Nephron (organoid): ENCODE results near the gene DNPH1.

Experiments used
- H3K27ac Mint-ChIP-seq, 3 experiments: 2 replicates each; pipeline ENCODE4 v1.8.0; 2020; ENCODE audit warnings: mixed read lengths in 3 of 3, mild to moderate bottlenecking in 2 of 3, moderate library complexity in 1 of 3
- H3K27me3 Mint-ChIP-seq: 2 replicates; pipeline ENCODE4 v1.8.0; 2021; ENCODE audit warnings: low read depth, mild to moderate bottlenecking, moderate library complexity, mixed read lengths
- H3K36me3 Mint-ChIP-seq: 2 replicates; pipeline ENCODE4 v1.8.0; 2020; ENCODE audit warnings: low read depth, mixed read lengths
- H3K4me1 Mint-ChIP-seq: 2 replicates; pipeline ENCODE4 v1.8.0; 2020; ENCODE audit warnings: mixed read lengths
- H3K4me3 Mint-ChIP-seq, 3 experiments: 2 replicates each; pipeline ENCODE4 v1.8.0; 2020; ENCODE audit warnings: mild to moderate bottlenecking in 3 of 3, mixed read lengths in 3 of 3, moderate library complexity in 2 of 3
- H3K9me3 Mint-ChIP-seq: 2 replicates; pipeline ENCODE4 v1.8.0; 2020; ENCODE audit warnings: mixed read lengths
- CTCF ChIP-seq, 3 experiments: fragments of 200-600 bp; sonication (generic); IDR thresholded peaks; one replicate each; pipeline ENCODE4 v1.5.0; 2021; ENCODE audit warnings: antibody characterized with exemption in 3 of 3; ENCODE audit not compliant: unreplicated experiment in 3 of 3

Gene DNPH1

GRCh38 chr6:43202451-43202850 lies 26.8 kb downstream of the DNPH1 start:
- peak overlapping the region in 1 of 3 experiments; percentile 52 for H3K27ac Mint-ChIP-seq
- H3K27me3 Mint-ChIP-seq = no peaks in the 10 kb centered on the region
- H3K36me3 Mint-ChIP-seq = peaks cover 46% of the 10 kb centered on the region
- no peaks in the 10 kb centered on the region for H3K9me3 Mint-ChIP-seq
- TF ChIP-seq CTCF (IDR thresholded peaks at IDR 0.05; ENCODE audit: unreplicated experiment in 3 of 3) = no peak
- H3K4me3 Mint-ChIP-seq = no peak overlapping the region
- H3K4me1 Mint-ChIP-seq = no peaks in the 10 kb centered on the region

GRCh38 chr6:43200541-43200940 lies 28.7 kb downstream of the DNPH1 start:
- H3K4me3 Mint-ChIP-seq = no peak overlapping the region
- H3K27ac Mint-ChIP-seq = no peak overlapping the region
- H3K9me3 Mint-ChIP-seq = no peaks in the 10 kb centered on the region
- H3K36me3 Mint-ChIP-seq = peaks cover 42% of the 10 kb centered on the region
- H3K4me1 Mint-ChIP-seq = no peaks in the 10 kb centered on the region
- no peak for TF ChIP-seq CTCF (IDR thresholded peaks at IDR 0.05; ENCODE audit: unreplicated experiment in 3 of 3)
- no peaks in the 10 kb centered on the region for H3K27me3 Mint-ChIP-seq

GRCh38 chr6:43199912-43200311 lies 29.4 kb downstream of the DNPH1 start:
- no peak overlapping the region for H3K27ac Mint-ChIP-seq
- no peak for TF ChIP-seq CTCF (IDR thresholded peaks at IDR 0.05; ENCODE audit: unreplicated experiment in 3 of 3)

GRCh38 chr6:43196337-43196736 lies 32.9 kb downstream of the DNPH1 start:
- H3K36me3 Mint-ChIP-seq = peaks cover 54% of the 10 kb centered on the region
- no peaks in the 10 kb centered on the region for H3K27me3 Mint-ChIP-seq
- no peaks in the 10 kb centered on the region for H3K9me3 Mint-ChIP-seq
- H3K4me1 Mint-ChIP-seq = no peaks in the 10 kb centered on the region
- H3K27ac Mint-ChIP-seq = no peak overlapping the region
- TF ChIP-seq CTCF (IDR thresholded peaks at IDR 0.05; ENCODE audit: unreplicated experiment in 3 of 3) = no peak
- no peak overlapping the region for H3K4me3 Mint-ChIP-seq

More at GRCh38 chr6:43199912-43200311, 29.4 kb downstream of the DNPH1 start:
- Mint-ChIP-seq H3K4me1 (no peaks in the 10 kb centered on the region), H3K4me3 (no peak overlapping the region), H3K27me3 (no peaks in the 10 kb centered on the region), H3K9me3 (no peaks in the 10 kb centered on the region), H3K36me3 (peaks cover 42% of the 10 kb centered on the region)

GRCh38 chr6:43193929-43194328 lies 35.4 kb downstream of the DNPH1 start:
- no peaks in the 10 kb centered on the region for H3K4me1 Mint-ChIP-seq
- H3K9me3 Mint-ChIP-seq = no peaks in the 10 kb centered on the region
- H3K36me3 Mint-ChIP-seq = peaks cover 44% of the 10 kb centered on the region
- no peak overlapping the region for H3K4me3 Mint-ChIP-seq
- no peak for TF ChIP-seq CTCF (IDR thresholded peaks at IDR 0.05; ENCODE audit: unreplicated experiment in 3 of 3)
- H3K27me3 Mint-ChIP-seq = no peaks in the 10 kb centered on the region
- no peak overlapping the region for H3K27ac Mint-ChIP-seq

- H3K27ac Mint-ChIP-seq = no peak overlapping the region
- H3K27me3 Mint-ChIP-seq = no peaks in the 10 kb centered on the region
- no peak overlapping the region for H3K4me3 Mint-ChIP-seq
- H3K4me1 Mint-ChIP-seq = no peaks in the 10 kb centered on the region
- no peaks in the 10 kb centered on the region for H3K9me3 Mint-ChIP-seq
- TF ChIP-seq CTCF (IDR thresholded peaks at IDR 0.05; ENCODE audit: unreplicated experiment in 3 of 3) = no peak
- H3K36me3 Mint-ChIP-seq = peaks cover 53% of the 10 kb centered on the region
Observed at GRCh38 chr6:43192911-43193310, 36.4 kb downstream of the DNPH1 start.
